GM12891 (cell line): Measurements from ENCODE around the gene RNF157.

Experiments used
- POLR2A ChIP-seq: IDR thresholded peaks from 2 replicates; pipeline ENCODE4 v1.6.1; 2011; ENCODE audit warnings: low read depth, low read length, control low read depth
- POLR2AphosphoS5 ChIP-seq: IDR thresholded peaks from 2 replicates; pipeline ENCODE4 v1.6.1; 2011; ENCODE audit warnings: low read depth, low read length, control low read depth
- POU2F2 ChIP-seq: IDR thresholded peaks from 2 replicates; pipeline ENCODE4 v1.6.1; 2011; ENCODE audit warnings: low read depth, mild to moderate bottlenecking, control low read depth, low read length, moderate library complexity
- TAF1 ChIP-seq: IDR thresholded peaks from 2 replicates; pipeline ENCODE4 v1.6.1; 2011; ENCODE audit warnings: low read depth, low read length, control low read depth

DNA sequence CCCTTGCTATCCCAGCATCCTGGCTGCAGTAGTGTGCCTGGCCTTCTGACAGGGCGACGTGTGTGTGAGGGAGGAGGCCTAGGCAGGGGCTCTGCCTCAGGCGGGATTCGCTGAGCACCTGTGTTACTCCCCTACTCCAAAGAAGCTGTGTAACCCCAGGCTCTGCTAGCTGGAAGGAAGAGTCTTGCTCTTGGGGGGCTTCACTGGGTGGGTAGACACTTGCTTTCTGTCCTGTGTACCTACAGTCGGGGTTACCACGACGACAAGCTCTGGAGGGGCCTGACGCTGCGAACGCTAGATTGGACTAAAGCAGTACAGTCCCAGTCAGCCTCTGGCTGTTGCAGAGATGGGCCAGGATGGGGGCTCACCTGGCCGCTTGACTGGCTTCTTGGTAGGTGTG lies 146.2 kb downstream of the RNF157 start:
- TF ChIP-seq POLR2AphosphoS5, result no peak
- TF ChIP-seq TAF1, result no peak
- no peak for TF ChIP-seq POLR2A
- TF ChIP-seq POU2F2, result no peak
